Ovary (tissue), 3 donors: ENCODE results near the gene WRNIP1.

ENCODE experiments used
- CTCF ChIP-seq, 3 donors: fragments of 450-650 bp in 2 of 3; fragments of 200-600 bp in 1 of 3; IDR thresholded peaks; one replicate each; pipeline versions ENCODE4 v1.5.1 to v1.8.0; 2016 to 2022; ENCODE audit warnings: antibody characterized with exemption in 3 of 3, mild to moderate bottlenecking in 1 of 3
- POLR2A ChIP-seq: fragments of 450-650 bp; IDR thresholded peaks from one replicate; pipeline ENCODE4 v1.6.1; 2017; ENCODE audit warnings: antibody characterized with exemption, mild to moderate bottlenecking, moderate library complexity
- donor health status: DM: no; HTN: no; CAD: no.

- TF ChIP-seq CTCF (IDR thresholded peaks at IDR 0.05) (no peak), POLR2A (no peak)
These were observed 19.7 kb downstream of the WRNIP1 start for GRCh38 chr6:2784930-2785329.
